Smooth muscle cell (in vitro differentiated cells): ENCODE measurements around the gene TSTD1. TPM values are rescaled to one million over a fixed set of nuclear protein-coding genes. Genes with fewer than 3 reads are reported as not detected.

Experiments
- DNase-seq: peaks from one replicate; lab custom pipeline; 2025; ENCODE audit not compliant: unreplicated experiment; lab: John Stamatoyannopoulos, UW
- H2AFZ ChIP-seq: fragments of 200-600 bp; sonication (generic); 2 replicates; pipeline ENCODE4 v1.6.0; 2016; ENCODE audit warnings: antibody characterized with exemption, low read depth, mild to moderate bottlenecking
- H3F3A ChIP-seq: fragments of 200-600 bp; sonication (generic); 2 replicates; pipeline ENCODE4 v1.6.0; 2017; ENCODE audit warnings: antibody characterized with exemption, low read depth
- H3K27ac ChIP-seq: fragments of 200-600 bp; sonication (generic); 2 replicates; pipeline ENCODE4 v1.5.1; 2016; ENCODE audit warnings: low read depth, mild to moderate bottlenecking
- H3K27me3 ChIP-seq: fragments of 200-600 bp; sonication (generic); 2 replicates; pipeline ENCODE4 v1.6.1; 2016; ENCODE audit warnings: low read depth, mild to moderate bottlenecking
- H3K36me3 ChIP-seq: fragments of 200-600 bp; sonication (generic); 2 replicates; pipeline ENCODE4 v1.5.1; 2016; ENCODE audit warnings: low read depth
- H3K4me1 ChIP-seq: fragments of 200-600 bp; sonication (generic); 2 replicates; pipeline ENCODE4 v1.5.1; 2016; ENCODE audit warnings: low read depth
- H3K4me2 ChIP-seq: fragments of 200-600 bp; sonication (generic); 2 replicates; pipeline ENCODE4 v1.6.0; 2016; ENCODE audit warnings: mild to moderate bottlenecking
- H3K4me3 ChIP-seq: fragments of 200-600 bp; sonication (generic); 2 replicates; pipeline ENCODE4 v1.5.1; 2016; ENCODE audit warnings: mild to moderate bottlenecking
- H3K79me2 ChIP-seq: fragments of 200-600 bp; sonication (generic); 2 replicates; pipeline ENCODE4 v1.6.0; 2016; ENCODE audit warnings: low read depth, mild to moderate bottlenecking
- H3K9ac ChIP-seq: fragments of 200-600 bp; sonication (generic); 2 replicates; pipeline ENCODE4 v1.6.0; 2016; ENCODE audit warnings: low read depth
- H3K9me3 ChIP-seq: fragments of 200-600 bp; sonication (generic); replicated peaks from 2 replicates; pipeline ENCODE4 v1.5.1; 2016; ENCODE audit warnings: low read depth
- H4K20me1 ChIP-seq: fragments of 200-600 bp; sonication (generic); 2 replicates; pipeline ENCODE4 v1.6.0; 2016; ENCODE audit warnings: low read depth
- WGBS: methylation state at CpG from one replicate; pipeline ENCODE4 v1.1.7; 2016; ENCODE audit warnings: low lambda C conversion rate; 5-methylcytosine and 5-hydroxymethylcytosine counted together
- polyA plus RNA-seq: library from polyadenylated mRNA; unstranded; fragments of >200 nt; fragmentation: Nextera tagmentation; extraction: Ambion mirVana; gene quantifications from 2 replicates; pipeline ENCODE4 v1.2.1, GENCODE V29; 2016
- total RNA-seq: library from RNA; depleted of rRNA; stranded (reverse); fragments of >200 nt; gene quantifications from 2 replicates; pipeline ENCODE4 v1.2.3, GENCODE V29; 2014
- TF ChIP-seq, protein P1 (sequence below): fragments of 200-600 bp; sonication (generic); IDR thresholded peaks from 2 replicates; pipeline ENCODE4 v1.5.1; 2017; ENCODE audit warnings: borderline replicate concordance, mild to moderate bottlenecking, antibody characterized with exemption; ENCODE audit not compliant: insufficient read depth, poor library complexity, severe bottlenecking

Gene TSTD1
- total and polyA plus RNA-seq, 2 experiments from 2014 or later, result 26.0 to 48.0 TPM

DNA sequence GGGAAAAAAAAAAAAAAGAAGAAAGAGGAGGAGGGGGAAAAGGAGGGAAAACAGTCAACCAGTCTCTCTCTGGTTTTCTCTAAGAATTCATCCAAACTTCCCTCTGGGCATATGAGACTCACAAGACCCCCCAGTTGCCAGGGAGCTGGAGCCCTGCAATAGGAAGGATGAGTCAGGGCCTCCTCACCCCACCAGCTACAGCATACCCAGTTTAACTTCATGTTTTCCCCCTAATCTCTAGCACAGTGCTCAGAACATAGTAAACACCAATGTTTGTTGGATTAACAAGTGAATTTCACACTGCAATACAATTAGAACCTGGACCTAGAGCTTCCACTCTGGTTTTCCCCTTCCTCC is 25.7 kb downstream of the TSTD1 start:
- Histone ChIP-seq H3K9me3 (no peaks in the 10 kb centered on the region), H3K9ac (peak overlapping the region; percentile 38), H4K20me1 (peaks cover 16% of the 10 kb centered on the region), H3F3A (peaks cover 3% of the 10 kb centered on the region), H3K4me2 (peak overlapping the region; percentile 78), H3K4me1 (peaks cover 13% of the 10 kb centered on the region), H3K36me3 (no peaks in the 10 kb centered on the region), H3K27me3 (no peaks in the 10 kb centered on the region), H2AFZ (peak overlapping the region; percentile 36), H3K4me3 (peak overlapping the region; percentile 28), H3K27ac (peak overlapping the region; percentile 96), H3K79me2 (peaks cover 60% of the 10 kb centered on the region)
- no peak for DNase-seq
- TF ChIP-seq, protein P1, sequence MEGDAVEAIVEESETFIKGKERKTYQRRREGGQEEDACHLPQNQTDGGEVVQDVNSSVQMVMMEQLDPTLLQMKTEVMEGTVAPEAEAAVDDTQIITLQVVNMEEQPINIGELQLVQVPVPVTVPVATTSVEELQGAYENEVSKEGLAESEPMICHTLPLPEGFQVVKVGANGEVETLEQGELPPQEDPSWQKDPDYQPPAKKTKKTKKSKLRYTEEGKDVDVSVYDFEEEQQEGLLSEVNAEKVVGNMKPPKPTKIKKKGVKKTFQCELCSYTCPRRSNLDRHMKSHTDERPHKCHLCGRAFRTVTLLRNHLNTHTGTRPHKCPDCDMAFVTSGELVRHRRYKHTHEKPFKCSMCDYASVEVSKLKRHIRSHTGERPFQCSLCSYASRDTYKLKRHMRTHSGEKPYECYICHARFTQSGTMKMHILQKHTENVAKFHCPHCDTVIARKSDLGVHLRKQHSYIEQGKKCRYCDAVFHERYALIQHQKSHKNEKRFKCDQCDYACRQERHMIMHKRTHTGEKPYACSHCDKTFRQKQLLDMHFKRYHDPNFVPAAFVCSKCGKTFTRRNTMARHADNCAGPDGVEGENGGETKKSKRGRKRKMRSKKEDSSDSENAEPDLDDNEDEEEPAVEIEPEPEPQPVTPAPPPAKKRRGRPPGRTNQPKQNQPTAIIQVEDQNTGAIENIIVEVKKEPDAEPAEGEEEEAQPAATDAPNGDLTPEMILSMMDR, result no peak

DNA sequence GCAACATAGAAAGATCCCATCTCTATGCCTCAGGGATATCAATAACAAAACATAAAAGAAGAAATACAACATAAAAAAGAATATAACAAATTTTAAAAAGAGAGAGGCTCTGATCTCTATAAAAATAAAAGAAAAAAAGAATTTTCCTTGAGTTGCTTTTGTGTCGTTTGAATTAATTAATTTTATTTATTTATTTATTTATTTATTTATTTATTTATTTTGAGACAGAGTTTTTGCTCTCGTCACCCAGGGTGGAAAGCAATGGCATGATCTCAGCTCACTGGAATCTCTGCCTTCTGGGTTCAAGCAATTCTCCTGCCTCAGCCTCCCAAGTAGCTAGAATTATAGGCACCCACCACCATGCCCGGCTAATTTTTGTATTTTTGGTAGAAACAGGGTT is 26.3 kb downstream of the TSTD1 start:
- no peak for DNase-seq
- Histone ChIP-seq H2AFZ (no peak overlapping the region), H3F3A (peaks cover 3% of the 10 kb centered on the region), H3K4me2 (peak overlapping the region; percentile 78), H3K9ac (no peak overlapping the region), H3K36me3 (no peaks in the 10 kb centered on the region), H3K9me3 (no peaks in the 10 kb centered on the region), H4K20me1 (peaks cover 23% of the 10 kb centered on the region), H3K4me1 (peaks cover 11% of the 10 kb centered on the region), H3K4me3 (no peak overlapping the region), H3K79me2 (peaks cover 65% of the 10 kb centered on the region), H3K27me3 (no peaks in the 10 kb centered on the region), H3K27ac (peak overlapping the region; percentile 96)
- 79% methylated on average over 3 of the region's 3 CpGs for WGBS
- TF ChIP-seq, protein P1, result no peak

DNA sequence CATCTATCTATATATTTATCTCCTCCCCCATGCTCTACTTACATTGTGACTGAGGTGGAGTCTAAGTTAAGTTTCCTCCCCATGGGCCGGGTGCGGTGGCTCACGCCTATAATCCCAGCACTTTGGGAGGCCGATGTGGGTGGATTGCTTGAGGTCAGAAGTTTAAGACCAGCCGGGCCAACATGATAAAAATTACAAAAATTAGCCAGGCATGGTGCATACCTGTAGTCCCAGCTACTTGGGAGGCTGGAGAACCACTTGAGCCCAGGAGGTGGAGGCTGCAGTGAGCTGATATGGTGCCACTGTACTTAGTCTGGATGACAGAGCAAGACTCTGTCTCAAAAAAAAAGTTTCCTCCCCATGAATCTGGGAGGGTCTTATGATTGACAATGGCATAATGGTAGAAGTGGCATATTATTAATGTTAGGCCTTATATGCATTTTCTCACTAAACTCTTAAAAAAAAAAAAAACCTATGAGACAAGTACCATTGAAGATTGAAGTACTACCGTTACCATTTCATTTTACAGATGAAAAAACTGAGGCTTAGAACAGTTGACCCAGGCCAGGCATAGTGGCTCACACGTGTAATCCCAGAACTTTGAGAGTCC is 29.1 kb downstream of the TSTD1 start:
- Histone ChIP-seq H3K79me2 (peaks cover 75% of the 10 kb centered on the region), H3K27me3 (no peaks in the 10 kb centered on the region), H3K4me2 (peak overlapping the region; percentile 13), H2AFZ (no peak overlapping the region), H3K27ac (peak overlapping the region; percentile 59), H3K4me3 (no peak overlapping the region), H4K20me1 (peaks cover 44% of the 10 kb centered on the region), H3K9ac (no peak overlapping the region), H3K4me1 (peaks cover 11% of the 10 kb centered on the region), H3K36me3 (no peaks in the 10 kb centered on the region), H3K9me3 (no peaks in the 10 kb centered on the region), H3F3A (peaks cover 3% of the 10 kb centered on the region)
- TF ChIP-seq, protein P1, result no peak
- WGBS, result 52% methylated on average over 7 of the region's 7 CpGs
- no peak for DNase-seq

DNA sequence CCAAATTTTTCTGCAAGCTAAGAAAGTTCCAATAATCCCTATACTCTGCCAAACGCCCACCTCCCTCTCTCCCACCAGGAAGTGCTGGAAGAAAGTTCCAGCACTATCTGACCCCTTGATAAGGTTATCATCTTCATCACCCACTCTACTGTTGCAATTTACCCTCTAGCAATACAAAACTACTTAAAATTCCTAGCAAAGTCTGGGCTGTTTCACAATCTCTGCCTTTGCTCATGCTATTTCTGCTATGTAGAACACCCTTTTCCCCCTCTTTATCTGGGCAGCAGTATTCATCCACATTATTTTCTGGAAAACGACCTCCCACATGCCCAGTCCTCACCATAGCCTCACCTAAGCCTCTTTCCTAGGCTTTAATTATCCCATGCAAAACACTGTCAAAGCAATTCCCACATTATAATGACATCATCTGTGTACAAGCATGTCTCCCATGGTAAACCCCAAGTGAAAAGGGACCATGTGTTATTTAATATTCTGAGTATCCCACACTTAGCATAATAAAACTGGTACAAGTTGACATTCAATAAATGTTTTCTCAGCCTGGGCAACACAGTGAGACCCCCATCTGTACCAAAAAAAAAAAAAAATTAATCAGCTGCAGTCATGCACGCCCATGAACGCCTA is 29.8 kb downstream of the TSTD1 start:
- H3K4me2 ChIP-seq, result peak overlapping the region; percentile 13
- 46% methylated on average over 4 of the region's 4 CpGs for WGBS
- no peak for DNase-seq
- no peaks in the 10 kb centered on the region for H3K27me3 ChIP-seq
- peaks cover 3% of the 10 kb centered on the region for H3F3A ChIP-seq
- H3K9me3 ChIP-seq, result no peaks in the 10 kb centered on the region
- H3K79me2 ChIP-seq, result peaks cover 82% of the 10 kb centered on the region
- peaks cover 11% of the 10 kb centered on the region for H3K4me1 ChIP-seq
- peak overlapping the region; percentile 59 for H3K27ac ChIP-seq
- H2AFZ ChIP-seq, result no peak overlapping the region
- no peak overlapping the region for H3K9ac ChIP-seq
- no peak overlapping the region for H3K4me3 ChIP-seq
- peaks cover 52% of the 10 kb centered on the region for H4K20me1 ChIP-seq
- no peaks in the 10 kb centered on the region for H3K36me3 ChIP-seq
- TF ChIP-seq, protein P1, result no peak
